DMS153 treated with DMSO at 0.1 percent for 48 hours (cell line): ENCODE data around the gene RANBP17.

Experiments used
- DNase-seq: peaks from one replicate; lab custom pipeline; 2025; ENCODE audit not compliant: unreplicated experiment; lab: John Stamatoyannopoulos, UW

RANBP17 gene

DNA sequence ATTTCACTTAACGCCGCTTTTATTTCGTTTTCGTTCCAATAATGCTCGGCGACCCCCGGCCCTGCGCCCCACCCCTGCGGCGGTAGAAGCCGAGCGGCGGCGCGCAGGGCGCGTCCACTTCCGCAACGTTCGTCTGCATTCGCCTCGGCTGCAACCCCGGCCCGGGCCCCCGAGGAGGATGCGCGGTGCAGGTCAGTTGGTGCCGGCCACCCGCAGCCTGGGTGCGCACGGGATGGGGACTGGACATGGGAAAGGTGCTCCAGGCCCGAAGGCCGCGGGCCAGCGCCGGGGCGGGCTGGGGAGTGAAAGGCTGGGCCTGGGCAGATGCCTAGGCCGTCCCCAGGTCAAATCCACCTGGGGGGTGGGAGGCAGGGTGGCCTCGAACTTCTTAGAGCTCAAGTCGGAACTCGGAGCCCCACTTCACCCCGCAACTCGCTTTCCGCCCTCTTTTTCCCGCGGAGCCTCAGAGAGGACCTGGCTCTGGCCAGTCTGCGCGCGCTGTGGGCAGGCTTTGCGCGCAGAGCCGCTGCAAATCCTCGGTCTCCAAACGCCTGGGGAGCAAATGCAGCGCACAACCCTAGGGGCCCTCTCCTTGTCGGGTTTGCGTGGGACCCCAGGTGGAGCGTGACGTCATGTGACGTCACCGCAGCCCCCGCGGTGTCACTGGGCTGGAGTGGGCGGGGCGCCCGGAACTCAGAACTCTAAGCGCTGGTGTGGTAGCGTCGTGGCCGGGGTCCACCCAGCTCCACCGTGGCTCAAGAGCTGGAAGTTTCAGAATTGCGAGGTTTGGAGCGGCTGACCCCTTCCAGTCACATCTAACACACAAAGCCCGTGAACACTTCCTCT lies 450.5 kb downstream of the RANBP17 start:
- DNase-seq, result no peak

DNA sequence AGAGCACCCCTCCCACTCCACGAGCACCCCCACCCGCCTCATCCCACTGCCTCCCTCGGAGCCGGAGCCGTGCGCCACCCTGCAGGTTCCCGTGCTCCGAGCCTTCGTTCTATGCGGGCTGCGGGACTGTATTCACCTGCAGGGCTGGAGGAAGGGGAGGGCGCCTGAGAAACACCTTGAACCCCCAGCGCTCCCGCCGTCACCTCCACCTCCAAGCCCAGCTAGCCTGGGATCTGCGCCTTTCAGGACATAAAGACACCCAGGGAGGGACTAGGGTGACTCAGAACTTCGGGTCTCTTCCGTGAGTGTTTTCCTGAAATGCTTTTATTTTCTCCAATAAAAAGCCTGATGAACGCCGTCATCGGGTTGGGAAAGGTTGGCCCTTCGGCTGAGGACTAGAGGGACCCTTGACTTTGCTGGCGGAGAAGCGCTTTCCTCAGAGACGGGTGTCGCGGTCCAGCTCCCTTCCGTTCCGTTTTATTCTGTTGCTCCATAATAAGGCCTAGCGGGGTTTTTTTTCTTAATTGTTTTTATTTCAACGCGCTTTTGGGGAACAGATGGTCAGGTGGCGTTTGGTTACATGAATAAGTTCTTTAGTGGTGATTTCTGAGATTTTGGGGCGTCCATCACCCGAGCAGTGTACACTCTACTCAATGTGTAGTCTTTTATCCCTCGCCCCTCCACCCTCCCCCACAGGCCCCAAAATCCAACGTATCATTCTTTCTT lies 451.8 kb downstream of the RANBP17 start:
- no peak for DNase-seq

- DNase-seq, result no peak
Measured at GRCh38 chr5:171314728-171315385, 453.0 kb downstream of the RANBP17 start.

DNA sequence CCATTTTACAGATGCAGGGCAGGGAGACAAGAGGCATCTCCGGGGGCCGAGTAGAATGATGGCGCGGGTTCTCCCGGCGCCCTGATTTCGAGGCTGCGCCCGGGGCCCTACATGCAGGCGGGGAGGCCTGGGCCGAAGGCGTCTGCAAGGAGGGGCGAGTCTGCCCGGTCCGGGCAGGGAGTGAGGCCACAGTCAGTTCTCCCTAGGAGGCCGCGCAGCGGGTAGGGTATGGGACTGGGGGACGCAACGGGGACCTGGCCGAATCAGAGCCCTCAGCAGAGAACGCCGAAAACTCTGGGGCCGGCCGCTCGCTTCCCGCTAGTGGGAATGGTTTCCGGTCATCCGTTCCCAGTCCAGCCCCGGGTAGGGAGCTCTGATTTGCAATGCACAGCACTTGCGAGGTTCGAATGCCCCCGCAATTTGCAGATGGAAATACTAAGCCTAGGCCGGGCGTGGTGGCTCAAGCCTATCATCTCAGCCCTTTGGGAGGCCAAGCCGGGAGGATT lies 453.6 kb downstream of the RANBP17 start:
- DNase-seq, result no peak

- no peak for DNase-seq
Measured at GRCh38 chr5:171315925-171316257, 454.1 kb downstream of the RANBP17 start.

- no peak for DNase-seq
Measured at GRCh38 chr5:171316258-171317121, 454.7 kb downstream of the RANBP17 start.

GRCh38 chr5:171317230-171317629 lies 455.4 kb downstream of the RANBP17 start:
- no peak for DNase-seq

DNA sequence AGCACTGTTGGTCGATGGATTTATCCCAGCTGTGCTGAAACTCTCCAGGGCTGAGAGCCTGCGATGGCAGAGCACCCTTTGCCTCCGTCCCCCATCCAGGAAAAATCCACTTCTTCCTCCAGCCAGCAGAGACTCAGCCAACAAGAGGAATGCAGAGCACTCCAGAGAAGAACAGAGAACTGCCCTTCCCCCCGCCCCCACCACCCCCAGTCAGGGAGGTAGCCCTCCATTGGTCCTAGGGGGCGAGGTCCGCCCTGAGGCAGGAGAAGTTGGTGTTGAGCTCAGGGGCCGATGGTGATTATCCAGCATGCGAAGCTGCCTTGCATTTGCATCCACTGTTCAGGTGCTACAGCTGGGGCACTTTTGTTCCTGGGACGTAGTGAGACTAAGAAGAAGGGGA lies 456.2 kb downstream of the RANBP17 start:
- DNase-seq, result no peak

GRCh38 chr5:171321447-171321846 lies 459.6 kb downstream of the RANBP17 start:
- DNase-seq, result no peak

GRCh38 chr5:171322527-171322926 lies 460.7 kb downstream of the RANBP17 start:
- DNase-seq, result no peak

DNA sequence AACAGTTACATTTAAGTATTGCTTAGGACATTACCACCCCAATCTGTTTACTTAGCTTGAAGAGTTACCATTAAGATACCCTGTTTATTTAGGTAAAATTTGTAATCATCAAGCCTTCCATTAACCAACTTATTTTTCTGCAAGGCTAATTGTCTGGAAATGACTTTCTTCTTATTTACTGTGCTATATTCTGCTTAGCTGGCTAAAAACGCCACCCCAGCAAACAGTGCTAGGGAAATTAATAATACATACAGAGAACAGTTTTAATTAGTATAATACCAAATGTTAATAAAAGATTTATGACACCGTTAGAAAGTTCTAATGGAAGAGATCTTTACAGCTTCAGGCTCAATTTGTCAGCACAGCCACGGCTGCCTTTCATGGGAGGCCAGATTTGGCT lies 461.2 kb downstream of the RANBP17 start:
- no peak for DNase-seq

GRCh38 chr5:171323806-171324632 lies 462.2 kb downstream of the RANBP17 start:
- no peak for DNase-seq

DNA sequence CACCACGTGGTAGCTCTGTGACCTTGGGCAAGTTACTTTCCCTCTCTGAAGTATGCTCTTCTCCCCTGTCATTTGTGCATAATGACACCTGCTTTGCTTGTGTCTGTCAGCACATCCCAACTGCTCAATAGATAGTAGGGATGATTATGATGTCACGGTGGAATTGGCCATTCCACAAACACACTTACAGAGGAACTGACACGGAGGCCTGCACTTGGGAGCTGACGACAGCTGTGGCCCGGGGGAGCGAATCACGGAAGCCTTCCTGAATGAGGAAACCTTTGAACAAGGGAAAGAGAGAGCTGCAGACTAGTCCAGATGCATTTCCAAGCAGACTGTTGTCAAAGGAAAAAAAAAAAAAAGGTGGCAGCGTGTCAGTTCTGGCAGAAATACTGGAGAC lies 468.2 kb downstream of the RANBP17 start:
- no peak for DNase-seq

DNA sequence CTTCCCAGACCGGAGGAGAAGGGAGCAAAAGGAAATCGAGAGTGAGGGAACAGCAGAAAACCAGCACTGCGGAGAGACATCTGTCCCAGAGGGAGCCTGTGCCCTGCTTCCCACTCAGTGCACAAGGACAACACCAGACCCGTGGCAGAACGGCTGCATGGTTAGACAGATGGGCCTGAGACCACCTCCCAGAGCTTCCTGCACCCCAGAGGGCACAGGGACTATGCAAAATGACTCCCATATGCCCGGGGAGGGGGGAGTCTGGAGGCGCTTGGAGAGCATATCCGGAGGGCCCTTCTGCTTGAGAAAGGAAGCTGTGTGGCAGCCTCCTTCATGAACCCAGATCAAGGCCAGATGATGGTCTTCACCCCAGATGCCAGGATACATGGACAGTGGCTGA lies 473.8 kb downstream of the RANBP17 start:
- DNase-seq, result no peak

DNA sequence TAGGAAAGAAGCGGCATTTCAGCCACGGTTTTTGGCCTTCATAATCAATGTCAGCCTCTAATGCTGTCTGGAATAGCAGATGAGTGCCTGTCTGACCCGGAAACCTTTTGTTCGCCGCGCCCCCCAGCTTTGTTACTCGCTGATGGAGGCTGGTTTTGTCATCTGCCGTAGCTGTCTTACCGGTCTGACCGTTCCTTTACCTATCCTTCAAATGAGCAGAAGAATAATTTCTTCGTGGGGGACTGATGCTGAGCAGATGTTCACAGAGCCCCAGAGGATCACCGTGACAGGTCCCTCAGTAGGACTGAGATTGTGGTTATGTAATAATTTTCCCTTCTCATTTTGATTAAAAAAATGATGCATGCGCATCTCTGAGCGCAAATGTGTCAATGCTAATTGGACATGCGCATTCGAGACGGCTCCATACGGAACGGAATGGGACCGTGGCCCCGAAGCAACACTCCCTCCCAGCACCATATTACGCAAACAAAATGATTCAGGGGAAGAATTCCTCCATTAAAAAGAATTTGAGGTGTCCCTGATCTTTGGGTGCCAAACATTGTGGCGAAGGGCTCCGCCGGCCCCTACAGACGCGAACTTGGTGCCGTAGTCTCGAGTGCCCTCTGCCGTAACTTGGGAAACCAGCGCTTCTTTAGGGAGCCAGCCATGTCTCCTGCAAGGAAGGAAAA lies 474.8 kb downstream of the RANBP17 start:
- DNase-seq, result no peak

DNA sequence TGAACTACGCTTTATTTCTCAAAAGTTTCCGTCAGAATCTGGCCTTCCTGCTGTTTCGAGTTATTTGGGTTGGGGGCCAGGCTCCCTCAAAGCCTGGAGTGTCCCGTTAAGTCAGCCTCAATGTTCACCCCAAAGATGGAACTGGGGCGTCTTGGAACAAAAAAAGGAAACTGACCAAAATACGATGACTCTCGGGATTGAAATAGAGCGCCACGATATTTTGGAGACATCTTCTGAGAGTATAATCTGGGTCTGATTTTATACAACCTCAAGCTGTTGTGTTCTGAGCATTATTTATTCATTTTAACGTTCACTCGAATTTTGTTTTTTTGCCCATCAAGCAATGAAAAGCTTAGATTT lies 475.4 kb downstream of the RANBP17 start:
- DNase-seq, result no peak

GRCh38 chr5:171340042-171340441 lies 478.2 kb downstream of the RANBP17 start:
- no peak for DNase-seq

DNA sequence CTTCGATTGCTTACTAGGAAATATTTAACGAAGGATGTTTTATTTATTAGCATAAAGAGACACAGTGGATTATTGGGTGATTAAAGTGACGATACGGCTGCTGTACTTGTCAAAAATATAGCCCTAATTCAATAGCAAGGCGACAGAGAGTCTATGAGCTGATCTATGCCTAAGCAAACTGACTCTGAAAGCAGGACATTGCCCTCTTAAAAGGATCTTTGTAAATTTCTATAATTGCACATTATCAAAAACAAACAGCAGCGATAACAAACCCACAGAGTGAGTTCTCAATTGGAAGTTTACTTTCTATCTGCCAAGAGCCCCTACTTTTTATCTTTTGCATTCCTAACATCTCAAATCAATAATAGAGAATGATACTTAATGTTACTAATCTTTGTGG lies 478.7 kb downstream of the RANBP17 start:
- no peak for DNase-seq

DNA sequence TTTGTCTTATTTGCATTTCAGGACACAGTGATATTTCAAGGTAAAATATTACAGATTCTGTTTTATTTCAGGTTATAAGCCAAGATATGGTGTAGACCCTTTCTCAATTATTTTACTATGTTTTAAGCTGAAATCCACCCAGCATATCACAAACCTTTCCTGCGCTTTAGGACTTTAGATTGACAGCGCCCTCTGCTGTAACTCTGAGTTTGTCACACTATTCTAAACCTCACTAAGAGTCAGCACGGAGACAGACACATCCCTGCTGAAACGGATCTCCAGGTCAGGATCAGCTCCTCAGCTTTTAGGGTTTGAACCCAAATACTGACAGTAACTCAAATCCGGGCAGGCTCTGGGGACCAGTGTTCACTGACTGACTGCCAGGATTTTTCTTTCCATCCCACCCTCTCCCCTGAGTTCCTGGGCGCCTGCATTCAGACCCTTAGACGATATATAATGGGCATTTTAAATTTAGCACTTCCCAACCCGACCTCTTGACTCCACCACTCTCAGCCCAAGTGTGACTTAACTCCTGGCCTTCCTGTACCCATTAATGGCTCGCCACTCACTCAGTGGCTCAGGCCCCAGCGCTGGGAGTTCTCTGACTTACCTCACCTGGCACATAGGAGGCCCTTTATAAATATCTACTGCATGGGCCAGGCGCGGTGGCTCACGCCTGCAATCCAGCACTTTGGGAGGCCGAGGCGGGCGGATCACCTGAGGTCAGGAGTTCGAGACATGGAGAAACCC lies 480.7 kb downstream of the RANBP17 start:
- no peak for DNase-seq
